HepG2 (cell line): ENCODE results near the gene CCDC116. TPM values are rescaled to one million over a fixed set of nuclear protein-coding genes. Genes with fewer than 3 reads are reported as not detected.

ENCODE experiments used
- ATAC-seq: fragments of 200-7000 bp; cut with Tn5 transposase; 3 replicates; pipeline ENCODE4 v1.9.1; 2020; ENCODE audit warnings: mild to moderate bottlenecking, moderate library complexity
- BruUV-seq: library from RNA; stranded (reverse); fragments of 400-500 nt; replicated peaks from 2 replicates; lab custom pipeline; 2021; lab: Mats Ljungman, UMichigan
- CTCF ChIA-PET: fragments of 300-600 bp; formaldehyde crosslinking; extraction: SDS; loops from one replicate; lab custom pipeline; 2021; ENCODE audit warnings: low total read pairs, inconsistent platforms, low intra/inter-chr PET ratio; lab: Yijun Ruan, JAX
- POLR2A ChIA-PET: fragments of 350-600 bp; sonication (Branson Sonifier 250); formaldehyde crosslinking; loops from one replicate; lab custom pipeline; 2020; ENCODE audit warnings: antibody characterized with exemption, inconsistent platforms; lab: Yijun Ruan, JAX
- DNase-seq: peaks from one replicate; pipeline ENCODE4 v3.0.0-alpha.2; 2015; ENCODE audit warnings: low spot score
- FAIRE-seq: peaks from 3 replicates; lab custom pipeline; 2011; peaks lifted over from hg19 to GRCh38; lab: Jason Lieb, UNC
- H2AFZ ChIP-seq: one replicate; pipeline ENCODE4 v1.6.1; 2011; ENCODE audit warnings: low read length, inconsistent platforms
- H3K27ac ChIP-seq: fragments of 300-600 bp; 3 replicates; pipeline ENCODE4 v1.8.0; 2011; ENCODE audit warnings: mixed run types, mild to moderate bottlenecking, mixed read lengths, low read length, inconsistent platforms; ENCODE audit not compliant: insufficient read depth; ENCODE audit errors: extremely low read length
- H3K27me3 ChIP-seq, 2 experiments: fragments of 200-600 bp in 1 of 2; 2 replicates in 1 of 2; 3 replicates in 1 of 2; pipeline versions ENCODE4 v1.6.0 to v1.8.0; 2011; ENCODE audit warnings: low read length in 2 of 2, mild to moderate bottlenecking in 2 of 2, moderate library complexity in 2 of 2, inconsistent platforms in 1 of 2; ENCODE audit not compliant: insufficient read depth in 2 of 2, control insufficient read depth in 1 of 2
- H3K36me3 ChIP-seq, 2 experiments: fragments of 200-600 bp in 1 of 2; replicated peaks in 1 of 2; 2 replicates in 1 of 2; 3 replicates in 1 of 2; pipeline versions ENCODE4 v1.5.1 to v1.8.0; 2011; ENCODE audit warnings: low read length in 2 of 2, inconsistent platforms in 1 of 2; ENCODE audit not compliant: insufficient read depth in 2 of 2, control insufficient read depth in 1 of 2
- H3K4me1 ChIP-seq: 2 replicates; pipeline ENCODE4 v1.5.1; 2012; ENCODE audit warnings: low read length, inconsistent platforms; ENCODE audit not compliant: insufficient read depth
- H3K4me2 ChIP-seq: 2 replicates; pipeline ENCODE4 v1.6.0; 2011; ENCODE audit warnings: low read depth, low read length, inconsistent platforms
- H3K4me3 ChIP-seq, 3 experiments: fragments of 200-600 bp in 1 of 3; sonication (generic), shearing (Covaris generic) in 1 of 3; replicated peaks in 1 of 3; 2 replicates each; pipeline ENCODE4 v1.5.1; 2011 to 2016; ENCODE audit warnings: low read length in 3 of 3, inconsistent platforms in 2 of 3, low read depth in 2 of 3, mild to moderate bottlenecking in 2 of 3, control low read depth in 1 of 3, mixed read lengths in 1 of 3; ENCODE audit not compliant: insufficient read depth in 1 of 3
- H3K79me2 ChIP-seq: one replicate; pipeline ENCODE4 v1.6.1; 2011; ENCODE audit warnings: low read length, inconsistent platforms; ENCODE audit not compliant: insufficient read depth
- H3K9ac ChIP-seq: 2 replicates; pipeline ENCODE4 v1.6.0; 2011; ENCODE audit warnings: mild to moderate bottlenecking, low read depth, low read length, inconsistent platforms; ENCODE audit not compliant: insufficient read depth
- H3K9me3 ChIP-seq: 2 replicates; pipeline ENCODE4 v1.5.1; 2012; ENCODE audit warnings: mild to moderate bottlenecking, low read length
- H4K20me1 ChIP-seq: 2 replicates; pipeline ENCODE4 v1.6.0; 2011; ENCODE audit warnings: inconsistent platforms, mild to moderate bottlenecking, low read length, moderate library complexity; ENCODE audit not compliant: insufficient read depth
- ATF2 ChIP-seq: sonication (generic); formaldehyde crosslinking; IDR thresholded peaks from 2 replicates; pipeline ENCODE4 v1.4.0; 2020; ENCODE audit warnings: missing genetic modification reagents
- BATF2 ChIP-seq: sonication (generic); formaldehyde crosslinking; IDR thresholded peaks from 2 replicates; pipeline ENCODE4 v1.8.0; 2022; ENCODE audit warnings: mild to moderate bottlenecking, missing genetic modification reagents, moderate library complexity
- GATAD1 ChIP-seq: IDR thresholded peaks from 2 replicates; pipeline ENCODE4 v1.6.1; 2016; ENCODE audit warnings: missing genetic modification reagents, missing compliant biosample characterization
- GATAD2A ChIP-seq: IDR thresholded peaks from 2 replicates; pipeline ENCODE4 v1.6.1; 2016
- HNRNPK ChIP-seq: fragments of 200-400 bp; formaldehyde crosslinking; IDR thresholded peaks from 2 replicates; pipeline ENCODE4 v1.6.1; 2018; ENCODE audit warnings: low read length, low read depth, moderate library complexity, mild to moderate bottlenecking; ENCODE audit not compliant: poor library complexity, severe bottlenecking
- PCBP1 ChIP-seq: fragments of 200-400 bp; formaldehyde crosslinking; IDR thresholded peaks from 2 replicates; pipeline ENCODE4 v1.6.1; 2017; ENCODE audit warnings: mild to moderate bottlenecking, low read depth, low read length, borderline replicate concordance
- RBM22 ChIP-seq: fragments of 200-400 bp; formaldehyde crosslinking; optimal IDR thresholded peaks from 2 replicates; pipeline ENCODE3; 2017; ENCODE audit warnings: mild to moderate bottlenecking, low read length, moderate library complexity
- SOX6 ChIP-seq, 2 experiments: fragments of 450-650 bp in 1 of 2; sonication (generic) in 1 of 2; formaldehyde crosslinking in 1 of 2; IDR thresholded peaks; 2 replicates each; pipeline versions ENCODE4 v1.4.0 to v1.6.1; 2017 to 2020; ENCODE audit warnings: antibody characterized with exemption in 1 of 2, mild to moderate bottlenecking in 1 of 2, missing genetic modification reagents in 1 of 2
- STAT6 ChIP-seq: sonication (generic); formaldehyde crosslinking; IDR thresholded peaks from 2 replicates; pipeline ENCODE4 v1.4.0; 2020; ENCODE audit warnings: missing genetic modification reagents, mild to moderate bottlenecking, borderline replicate concordance
- ZFP1 ChIP-seq: IDR thresholded peaks from 2 replicates; pipeline ENCODE4 v1.6.1; 2016
- ZNF160 ChIP-seq: sonication (generic); formaldehyde crosslinking; IDR thresholded peaks from 2 replicates; pipeline ENCODE4 v1.8.0; 2022; ENCODE audit warnings: mild to moderate bottlenecking, inconsistent platforms, missing genetic modification reagents
- ZNF333 ChIP-seq: sonication (generic); formaldehyde crosslinking; IDR thresholded peaks from 2 replicates; pipeline ENCODE4 v1.4.0; 2020; ENCODE audit warnings: mild to moderate bottlenecking, missing genetic modification reagents, borderline replicate concordance
- ZNF660 ChIP-seq: sonication (generic); formaldehyde crosslinking; IDR thresholded peaks from 2 replicates; pipeline ENCODE4 v1.5.1; 2020; ENCODE audit warnings: mild to moderate bottlenecking, low read depth, missing genetic modification reagents, borderline replicate concordance
- ZNF670 ChIP-seq: sonication (generic); formaldehyde crosslinking; IDR thresholded peaks from 2 replicates; pipeline ENCODE4 v1.8.0; 2022; ENCODE audit warnings: mild to moderate bottlenecking, missing genetic modification reagents, borderline replicate concordance
- ZNF746 ChIP-seq: sonication (generic); formaldehyde crosslinking; IDR thresholded peaks from 2 replicates; pipeline ENCODE4 v1.8.0; 2022; ENCODE audit warnings: mild to moderate bottlenecking, missing genetic modification reagents
- ZNF775 ChIP-seq: sonication (generic); formaldehyde crosslinking; IDR thresholded peaks from 2 replicates; pipeline ENCODE4 v1.4.0; 2020; ENCODE audit warnings: missing genetic modification reagents, mild to moderate bottlenecking, moderate library complexity, borderline replicate concordance
- WGBS: methylation state at CpG from one replicate; pipeline ENCODE4 v1.1.6; 2017; ENCODE audit warnings: low lambda C conversion rate; 5-methylcytosine and 5-hydroxymethylcytosine counted together
- in situ Hi-C: cut with HindIII; loops from 2 replicates; pipeline ENCODE4 v1.10.0; 2017; ENCODE audit warnings: low pct_unique_long_range_greater_than_20kb; ENCODE audit not compliant: extremely low pct_ligation_motif_present
- intact Hi-C: fragments of 100-400 bp; cut with micrococcal nuclease; formaldehyde crosslinking; loops from one replicate; pipeline ENCODE4 v1.10.0; 2022; ENCODE audit not compliant: unreplicated experiment
- polyA plus RNA-seq, 8 experiments: library from polyadenylated mRNA; depleted of rRNA in 3 of 8; stranded (reverse) in 7 of 8; unstranded in 1 of 8; fragments of >200 nt; fragmentation: Illumina TruSeq in 4 of 8; extraction: Trizol in 4 of 8; gene quantifications; 2 replicates each; pipeline versions ENCODE4 v1.2.1 to v1.2.3, GENCODE V29; 2011 to 2016; ENCODE audit warnings: low read depth in 4 of 8, missing spikeins in 1 of 8, mixed read lengths in 1 of 8; ENCODE audit not compliant: insufficient read depth in 1 of 8
- total RNA-seq, 5 experiments: library from RNA; depleted of rRNA; stranded (reverse); fragments of >200 nt; fragmentation: Illumina TruSeq; extraction: Trizol; gene quantifications; 2 replicates each; pipeline ENCODE4 v1.2.3, GENCODE V29; 2016; ENCODE audit warnings: low read depth in 1 of 5
- TF ChIP-seq, protein P1 (sequence below): sonication (generic); formaldehyde crosslinking; IDR thresholded peaks from 2 replicates; pipeline ENCODE4 v1.4.0; 2020; ENCODE audit warnings: missing genetic modification reagents, low read depth, mild to moderate bottlenecking, borderline replicate concordance

CCDC116 gene
- total and polyA plus RNA-seq, 2 of the 13 experiments (the other 11 are each of a cell fraction or from before 2014, with no cell fraction given): 0.15 to 0.33 TPM

- POLR2A ChIA-PET: interaction anchor here (0.6 to 3.3 kb wide), 11 partner anchors 9 to 684 kb away, joined by 3 to 58 read pairs (median 5); partner anchors contain the start of genes CCDC116, PPIL2 and YDJC
- CTCF ChIA-PET: interaction anchor here (1.6 to 3.0 kb wide), 3 partner anchors 12 to 47 kb away, joined by 3 to 16 read pairs (median 11); partner anchors contain the start of gene YDJC
- peak overlapping the region; percentile 40 to 85 (median 59); a peak in 5 of 6 replicates for H3K4me3 ChIP-seq
- peaks cover 10% of the 10 kb centered on the region for H3K79me2 ChIP-seq
- peaks cover 0 to 12% of the 10 kb centered on the region in 2 experiments; a peak in 2 of 5 replicates for H3K36me3 ChIP-seq
- no peaks in the 10 kb centered on the region for H4K20me1 ChIP-seq
- in situ Hi-C loops: no loop called here
- H2AFZ ChIP-seq: no peak overlapping the region
- H3K27me3 ChIP-seq: no peaks in the 10 kb centered on the region; a peak in 2 of 5 replicates
- H3K9me3 ChIP-seq: no peaks in the 10 kb centered on the region
- peaks cover 61% of the 10 kb centered on the region for H3K4me1 ChIP-seq
- ATAC-seq: peak; percentile 29
- H3K4me2 ChIP-seq: peak overlapping the region; percentile 96
- intact Hi-C loops: loop anchor here (5.0 kb wide), 1 partner anchor 49 kb away; no protein-coding TSS in a partner anchor
- H3K27ac ChIP-seq: peak overlapping the region; percentile 86
- BruUV-seq: TSS peak; percentile 98
- peak; percentile 59 for DNase-seq
- 0% methylated on average over 9 of the region's 9 CpGs for WGBS
- FAIRE-seq: peak; percentile 79
- peak overlapping the region; percentile 85 for H3K9ac ChIP-seq
- TF ChIP-seq BATF2 (CRISPR knock-in tag): 0 out of 2 replicates have a peak, but pooled peaks have one; percentile 3
- TF ChIP-seq, protein P1, sequence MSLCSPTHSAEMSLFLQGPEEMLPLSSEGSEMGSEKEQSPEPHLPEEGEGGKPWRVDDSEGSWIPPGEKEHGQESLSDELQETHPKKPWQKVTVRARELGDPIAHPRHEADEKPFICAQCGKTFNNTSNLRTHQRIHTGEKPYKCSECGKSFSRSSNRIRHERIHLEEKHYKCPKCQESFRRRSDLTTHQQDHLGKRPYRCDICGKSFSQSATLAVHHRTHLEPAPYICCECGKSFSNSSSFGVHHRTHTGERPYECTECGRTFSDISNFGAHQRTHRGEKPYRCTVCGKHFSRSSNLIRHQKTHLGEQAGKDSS: peak; percentile 1; the same call in 1 of the 2 replicates
- no peak for TF ChIP-seq STAT6 (CRISPR knock-in tag)
- TF ChIP-seq ZNF746 (CRISPR knock-in tag): 0 out of 2 replicates have a peak, but pooled peaks have one; percentile 37
- peak; percentile 76; the same call in 1 of the 2 replicates for TF ChIP-seq ZNF775 (CRISPR knock-in tag)
- TF ChIP-seq ZNF333 (CRISPR knock-in tag): 0 out of 2 replicates have a peak, but pooled peaks have one; percentile 22
- 0 out of 2 replicates have a peak, but pooled peaks have one; percentile 11 for TF ChIP-seq GATAD2A (CRISPR knock-in tag)
- peak; percentile 59 for TF ChIP-seq RBM22
- no peak for TF ChIP-seq SOX6 (IDR thresholded peaks at IDR 0.05)
- peak; percentile 46; the same call in 1 of the 2 replicates for TF ChIP-seq SOX6 (CRISPR knock-in tag; IDR thresholded peaks at IDR 0.05)
- no peak for TF ChIP-seq HNRNPK
- TF ChIP-seq GATAD1 (CRISPR knock-in tag): peak; percentile 9; the same call in 1 of the 2 replicates
- no peak for TF ChIP-seq ZNF660 (CRISPR knock-in tag)
- no peak for TF ChIP-seq ZFP1
- TF ChIP-seq ZNF670: peak; percentile 64; the same call in 1 of the 2 replicates
- TF ChIP-seq ATF2: no peak
- TF ChIP-seq PCBP1: no peak
- 0 out of 2 replicates have a peak, but pooled peaks have one; percentile 29 for TF ChIP-seq ZNF160 (CRISPR knock-in tag)
Observed at GRCh38 chr22:21641417-21641788, 8.8 kb downstream of the CCDC116 start.
